ENCODE results near the gene ALDH2. TPM values are rescaled to one million over a fixed set of nuclear protein-coding genes. Genes with fewer than 3 reads are reported as not detected.

Gene ALDH2
- total and polyA plus RNA-seq, 2 of the 8 experiments (the other 6 are each of a cell fraction or from before 2014, with no cell fraction given), result 25.4 to 43.8 TPM

GRCh38 chr12:111781085-111781658 lies 14.4 kb downstream of the ALDH2 start:
- Histone ChIP-seq H3K79me1 (ENCODE audit: low read depth, low read length) (no peaks in the 10 kb centered on the region; the same call in 1 of the 2 replicates), H3K4me1 (replicated peaks in 1 of 4; ENCODE audit: control insufficient read depth in 3 of 4, insufficient read depth in 4 of 4, low read length in 3 of 4) (no peaks in the 10 kb centered on the region; a peak in 1 of 7 replicates), H2BK5ac (ENCODE audit: low read depth, low read length) (0 out of 2 replicates have a peak overlapping the region, but pooled peaks have one; percentile 35), H4K91ac (replicated peaks; ENCODE audit: insufficient read length, low read length) (no peak overlapping the region), H3K4me2 (ENCODE audit: insufficient read depth in 1 of 2, low read depth in 2 of 2, low read length in 2 of 2) (no peak overlapping the region), H4K8ac (ENCODE audit: extremely low read depth, insufficient read depth, low read length) (no peak overlapping the region), H3K9ac (replicated peaks in 1 of 4; ENCODE audit: extremely low read depth in 1 of 4, low read depth in 3 of 4, low read length in 3 of 4) (no peak overlapping the region), H2AFZ (ENCODE audit: low read length) (no peak overlapping the region), H3K23me2 (ENCODE audit: low read depth, low read length) (no peaks in the 10 kb centered on the region), H3K36me3 (ENCODE audit: control insufficient read depth in 2 of 4, insufficient read depth in 4 of 4, low read length in 3 of 4) (peaks cover 0 to 21% (median 7%) of the 10 kb centered on the region in 4 experiments; a peak in 5 of 8 replicates), H3K4ac (replicated peaks; ENCODE audit: insufficient read length, low read depth, low read length) (no peak overlapping the region), H3K14ac (ENCODE audit: insufficient read length) (no peak overlapping the region), H2BK120ac (replicated peaks; ENCODE audit: low read depth, low read length) (no peak overlapping the region), H2BK12ac (ENCODE audit: low read depth, low read length) (no peak overlapping the region), H3K27ac (ENCODE audit: low read depth, low read length) (no peak overlapping the region), H3K9me3 (ENCODE audit: insufficient read depth in 2 of 2, low read depth in 1 of 2, low read length in 1 of 2) (peaks cover 0 to under 1% of the 10 kb centered on the region in 2 experiments; a peak in 1 of 4 replicates), H4K5ac (ENCODE audit: insufficient read length, low read depth, low read length) (no peak overlapping the region), H3K56ac (replicated peaks; ENCODE audit: insufficient read length, low read depth, low read length) (no peak overlapping the region), H2BK20ac (ENCODE audit: low read length) (no peak overlapping the region), H3K18ac (ENCODE audit: extremely low read depth, low read length) (no peak overlapping the region), H3K79me2 (ENCODE audit: control insufficient read depth in 1 of 2, insufficient read depth in 2 of 2, low read length in 2 of 2) (no peaks in the 10 kb centered on the region), H3K23ac (ENCODE audit: insufficient read length) (no peak overlapping the region), H4K20me1 (replicated peaks in 1 of 2; ENCODE audit: control insufficient read depth in 1 of 2, insufficient read depth in 2 of 2, low read length in 2 of 2) (peaks cover 0 to 5% of the 10 kb centered on the region in 2 experiments), H3K27me3 (replicated peaks in 1 of 4; ENCODE audit: control insufficient read depth in 3 of 4, extremely low read depth in 1 of 4, insufficient read depth in 3 of 4, low read length in 3 of 4) (no peaks in the 10 kb centered on the region), H2BK15ac (ENCODE audit: low read length) (no peak overlapping the region), H2AK5ac (ENCODE audit: low read depth, low read length) (no peak overlapping the region), H3K4me3 (ENCODE audit: extremely low read depth in 1 of 4, insufficient read depth in 2 of 4, low read depth in 3 of 4, low read length in 4 of 4) (no peak overlapping the region)
- TF ChIP-seq SIX5 (IDR thresholded peaks at IDR 0.05; ENCODE audit: low read depth, low read length), result no peak
- TF ChIP-seq USF2 (IDR thresholded peaks at IDR 0.05; ENCODE audit: low read length), result no peak
- FAIRE-seq (no peak), DNase-seq (ENCODE audit: low read depth in 1 of 2, low spot score in 2 of 2) (no peak)
- ChIA-PET POLR2A (ENCODE audit: partially characterized antibody) (interaction anchor here (1.2 to 1.3 kb wide), 3 partner anchors 12 to 32 kb away, joined by 3 to 4 read pairs (median 3); partner anchors contain the start of gene ALDH2), CTCF (ENCODE audit: partially characterized antibody) (interaction anchor here (1.1 kb wide), 1 partner anchor 23 kb away, joined by 3 read pairs; no protein-coding TSS in a partner anchor)
- 86% methylated on average over 2 of the region's 2 CpGs; no CpG with 5 or more reads in 1 of the 2 experiments for WGBS, 2 experiments (ENCODE audit: extremely low coverage in 1 of 2, insufficient coverage in 1 of 2, insufficient read length in 1 of 2, insufficient replicate concordance in 2 of 2, low coverage in 1 of 2, low lambda C conversion rate in 2 of 2, missing lambda C conversion rate in 1 of 2)
